Ovary (tissue), 3 donors: ENCODE results near the gene ARSI.

Source experiments
- EP300 ChIP-seq: sonication (generic); formaldehyde crosslinking; IDR thresholded peaks from one replicate; pipeline ENCODE4 v1.6.1; 2017; ENCODE audit warnings: antibody characterized with exemption
- POLR2A ChIP-seq: fragments of 450-650 bp; IDR thresholded peaks from one replicate; pipeline ENCODE4 v1.6.1; 2017; ENCODE audit warnings: antibody characterized with exemption, mild to moderate bottlenecking, moderate library complexity
- TF ChIP-seq, protein P1 (sequence below), 3 donors: fragments of 450-650 bp in 2 of 3; fragments of 200-600 bp in 1 of 3; IDR thresholded peaks; one replicate each; pipeline versions ENCODE4 v1.5.1 to v1.8.0; 2016 to 2022; ENCODE audit warnings: antibody characterized with exemption in 3 of 3, mild to moderate bottlenecking in 1 of 3
- donor health status: DM: no; HTN: no; CAD: no.

GRCh38 chr5:150286820-150287219, 15.9 kb downstream of the ARSI start:
- TF ChIP-seq, protein P1, sequence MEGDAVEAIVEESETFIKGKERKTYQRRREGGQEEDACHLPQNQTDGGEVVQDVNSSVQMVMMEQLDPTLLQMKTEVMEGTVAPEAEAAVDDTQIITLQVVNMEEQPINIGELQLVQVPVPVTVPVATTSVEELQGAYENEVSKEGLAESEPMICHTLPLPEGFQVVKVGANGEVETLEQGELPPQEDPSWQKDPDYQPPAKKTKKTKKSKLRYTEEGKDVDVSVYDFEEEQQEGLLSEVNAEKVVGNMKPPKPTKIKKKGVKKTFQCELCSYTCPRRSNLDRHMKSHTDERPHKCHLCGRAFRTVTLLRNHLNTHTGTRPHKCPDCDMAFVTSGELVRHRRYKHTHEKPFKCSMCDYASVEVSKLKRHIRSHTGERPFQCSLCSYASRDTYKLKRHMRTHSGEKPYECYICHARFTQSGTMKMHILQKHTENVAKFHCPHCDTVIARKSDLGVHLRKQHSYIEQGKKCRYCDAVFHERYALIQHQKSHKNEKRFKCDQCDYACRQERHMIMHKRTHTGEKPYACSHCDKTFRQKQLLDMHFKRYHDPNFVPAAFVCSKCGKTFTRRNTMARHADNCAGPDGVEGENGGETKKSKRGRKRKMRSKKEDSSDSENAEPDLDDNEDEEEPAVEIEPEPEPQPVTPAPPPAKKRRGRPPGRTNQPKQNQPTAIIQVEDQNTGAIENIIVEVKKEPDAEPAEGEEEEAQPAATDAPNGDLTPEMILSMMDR (IDR thresholded peaks at IDR 0.05), result no peak
- TF ChIP-seq EP300, result no peak
- no peak for TF ChIP-seq POLR2A
